GM21526 (cell line): ENCODE data around the gene OTOGL.
"Not testable (repeated sequence)": the region's sequence is repeated elsewhere in the genome, so short reads cannot be mapped to it uniquely, and the experiment has no call there.

Source experiments
- ATAC-seq: cut with Tn5 transposase; IDR thresholded peaks from one replicate; pipeline ENCODE4 v1.9.1; 2021; ENCODE audit warnings: moderate library complexity; ENCODE audit not compliant: unreplicated experiment, low FRiP score

Gene OTOGL

GRCh38 chr12:80268924-80269749 lies 169.8 kb downstream of the OTOGL start:
- no peak for ATAC-seq

- no peak for ATAC-seq
These were observed 170.6 kb downstream of the OTOGL start for GRCh38 chr12:80269803-80270552.

- ATAC-seq: no peak
These were observed 172.4 kb downstream of the OTOGL start for GRCh38 chr12:80271780-80272179.

- ATAC-seq: no peak
These were observed 173.1 kb downstream of the OTOGL start for GRCh38 chr12:80272387-80272915.

- no peak for ATAC-seq
These were observed 173.8 kb downstream of the OTOGL start for GRCh38 chr12:80273144-80273543.

- ATAC-seq: no peak
These were observed 178.4 kb downstream of the OTOGL start for GRCh38 chr12:80277732-80278131.

GRCh38 chr12:80282226-80282625 lies 182.9 kb downstream of the OTOGL start:
- no peak for ATAC-seq

- ATAC-seq: no peak
These were observed 183.4 kb downstream of the OTOGL start for GRCh38 chr12:80282761-80283160.

- ATAC-seq: peak; percentile 43
These were observed 191.9 kb downstream of the OTOGL start for GRCh38 chr12:80291108-80291754.

GRCh38 chr12:80293347-80293746 lies 194.0 kb downstream of the OTOGL start:
- peak; percentile 64 for ATAC-seq

GRCh38 chr12:80293759-80294158 lies 194.4 kb downstream of the OTOGL start:
- ATAC-seq: peak; percentile 82

- peak; percentile 56 for ATAC-seq
These were observed 199.9 kb downstream of the OTOGL start for GRCh38 chr12:80299219-80299618.

GRCh38 chr12:80299976-80300375 lies 200.6 kb downstream of the OTOGL start:
- ATAC-seq: peak; percentile 71

GRCh38 chr12:80307436-80307835 lies 208.1 kb downstream of the OTOGL start:
- not testable (repeated sequence) for ATAC-seq

- ATAC-seq: no peak
These were observed 213.9 kb downstream of the OTOGL start for GRCh38 chr12:80313209-80313608.

- no peak for ATAC-seq
These were observed 215.4 kb downstream of the OTOGL start for GRCh38 chr12:80314741-80315140.

- no peak for ATAC-seq
These were observed 216.9 kb downstream of the OTOGL start for GRCh38 chr12:80316222-80316621.

GRCh38 chr12:80317307-80317706 lies 218.0 kb downstream of the OTOGL start:
- no peak for ATAC-seq

- no peak for ATAC-seq
These were observed 218.6 kb downstream of the OTOGL start for GRCh38 chr12:80317899-80318298.

- ATAC-seq: no peak
These were observed 220.9 kb downstream of the OTOGL start for GRCh38 chr12:80320121-80320678.

GRCh38 chr12:80321653-80322052 lies 222.3 kb downstream of the OTOGL start:
- ATAC-seq: no peak
